Measurements from ENCODE around the gene LRRC38. TPM values are rescaled to one million over a fixed set of nuclear protein-coding genes. Genes with fewer than 3 reads are reported as not detected.
A peak's percentile ranks its signal among the peaks of the same experiment; 100 is the strongest.

Gene LRRC38
- polyA plus RNA-seq, 2 donors: 0.04 to 0.09 TPM

GRCh38 chr1:13523780-13524477, 10.1 kb upstream of the LRRC38 start:
- Histone ChIP-seq H3K27ac (ENCODE audit: low read depth in 2 of 2, low read length in 1 of 2) (no peak overlapping the region), H3K4me3 (ENCODE audit: low read depth in 1 of 2, low read length in 2 of 2) (no peak overlapping the region), H3K9me3 (ENCODE audit: control insufficient read depth in 2 of 2, insufficient read depth in 1 of 2, low read depth in 1 of 2, low read length in 1 of 2) (peaks cover 3% of the 10 kb centered on the region in 2 donors), H3K4me1 (ENCODE audit: control insufficient read depth in 2 of 2, insufficient read depth in 2 of 2, low read length in 1 of 2) (peaks cover 0 to 2% of the 10 kb centered on the region in 2 donors), H3K36me3 (ENCODE audit: control insufficient read depth in 2 of 2, insufficient read depth in 2 of 2, low read length in 1 of 2) (no peaks in the 10 kb centered on the region), H3K27me3 (ENCODE audit: control insufficient read depth in 1 of 2, insufficient read depth in 2 of 2, low read length in 2 of 2) (no peaks in the 10 kb centered on the region)
- 51 to 53% methylated on average over 8 of the region's 8 CpGs for WGBS, 2 donors

DNA sequence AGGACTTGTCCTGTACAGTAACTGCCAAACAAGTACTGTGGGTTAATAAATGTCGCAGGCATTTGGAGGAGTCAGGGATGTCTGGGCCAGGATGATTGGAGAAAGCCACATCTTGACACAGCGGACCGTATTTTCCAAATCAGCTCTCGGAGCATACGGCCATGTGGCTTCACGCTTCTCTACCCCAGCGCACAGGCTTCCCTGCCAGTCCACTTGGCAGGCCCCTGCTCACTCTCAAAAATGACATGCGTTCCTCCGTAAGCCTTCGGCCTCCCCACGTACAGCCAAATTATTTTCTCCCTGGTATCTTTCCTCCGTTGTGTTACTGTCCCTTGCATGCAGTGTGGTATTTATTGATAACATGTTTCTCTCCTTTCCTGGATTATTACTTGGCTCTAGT, 7.2 kb upstream of the LRRC38 start:
- Histone ChIP-seq H3K4me1 (ENCODE audit: control insufficient read depth in 2 of 2, insufficient read depth in 2 of 2, low read length in 1 of 2) (peaks cover 0 to 2% of the 10 kb centered on the region in 2 donors), H3K36me3 (ENCODE audit: control insufficient read depth in 2 of 2, insufficient read depth in 2 of 2, low read length in 1 of 2) (no peaks in the 10 kb centered on the region), H3K27ac (ENCODE audit: low read depth in 2 of 2, low read length in 1 of 2) (no peak overlapping the region), H3K4me3 (ENCODE audit: low read depth in 1 of 2, low read length in 2 of 2) (no peak overlapping the region), H3K27me3 (ENCODE audit: control insufficient read depth in 1 of 2, insufficient read depth in 2 of 2, low read length in 2 of 2) (no peaks in the 10 kb centered on the region), H3K9me3 (ENCODE audit: control insufficient read depth in 2 of 2, insufficient read depth in 1 of 2, low read depth in 1 of 2, low read length in 1 of 2) (peaks cover 7 to 8% of the 10 kb centered on the region in 2 donors)
- 83 to 92% methylated on average over 12 of the region's 12 CpGs for WGBS, 2 donors

GRCh38 chr1:13517193-13517812, 3.5 kb upstream of the LRRC38 start:
- Histone ChIP-seq H3K4me3 (ENCODE audit: low read depth in 1 of 2, low read length in 2 of 2) (no peak overlapping the region), H3K4me1 (ENCODE audit: control insufficient read depth in 2 of 2, insufficient read depth in 2 of 2, low read length in 1 of 2) (peaks cover 0 to 6% of the 10 kb centered on the region in 2 donors), H3K36me3 (ENCODE audit: control insufficient read depth in 2 of 2, insufficient read depth in 2 of 2, low read length in 1 of 2) (no peaks in the 10 kb centered on the region), H3K27ac (ENCODE audit: low read depth in 2 of 2, low read length in 1 of 2) (no peak overlapping the region), H3K27me3 (ENCODE audit: control insufficient read depth in 1 of 2, insufficient read depth in 2 of 2, low read length in 2 of 2) (peaks cover 0 to 8% of the 10 kb centered on the region in 2 donors), H3K9me3 (ENCODE audit: control insufficient read depth in 2 of 2, insufficient read depth in 1 of 2, low read depth in 1 of 2, low read length in 1 of 2) (peaks cover 7 to 8% of the 10 kb centered on the region in 2 donors)
- WGBS, 2 donors: 21 to 27% methylated on average over 18 of the region's 18 CpGs

- 57 to 62% methylated on average over 10 of the region's 10 CpGs for WGBS, 2 donors
- Histone ChIP-seq H3K27me3 (ENCODE audit: control insufficient read depth in 1 of 2, insufficient read depth in 2 of 2, low read length in 2 of 2) (peaks cover 3 to 11% of the 10 kb centered on the region in 2 donors), H3K36me3 (ENCODE audit: control insufficient read depth in 2 of 2, insufficient read depth in 2 of 2, low read length in 1 of 2) (no peaks in the 10 kb centered on the region), H3K4me3 (ENCODE audit: low read depth in 1 of 2, low read length in 2 of 2) (no peak overlapping the region), H3K4me1 (ENCODE audit: control insufficient read depth in 2 of 2, insufficient read depth in 2 of 2, low read length in 1 of 2) (peaks cover 0 to 6% of the 10 kb centered on the region in 2 donors), H3K9me3 (ENCODE audit: control insufficient read depth in 2 of 2, insufficient read depth in 1 of 2, low read depth in 1 of 2, low read length in 1 of 2) (peaks cover 7 to 8% of the 10 kb centered on the region in 2 donors), H3K27ac (ENCODE audit: low read depth in 2 of 2, low read length in 1 of 2) (no peak overlapping the region)
Measured at GRCh38 chr1:13516606-13517005, 2.8 kb upstream of the LRRC38 start.

- Histone ChIP-seq H3K27me3 (ENCODE audit: control insufficient read depth in 1 of 2, insufficient read depth in 2 of 2, low read length in 2 of 2) (peaks cover 3 to 13% of the 10 kb centered on the region in 2 donors), H3K4me3 (ENCODE audit: low read depth in 1 of 2, low read length in 2 of 2) (no peak overlapping the region), H3K27ac (ENCODE audit: low read depth in 2 of 2, low read length in 1 of 2) (no peak overlapping the region), H3K36me3 (ENCODE audit: control insufficient read depth in 2 of 2, insufficient read depth in 2 of 2, low read length in 1 of 2) (no peaks in the 10 kb centered on the region), H3K9me3 (ENCODE audit: control insufficient read depth in 2 of 2, insufficient read depth in 1 of 2, low read depth in 1 of 2, low read length in 1 of 2) (peaks cover 7 to 8% of the 10 kb centered on the region in 2 donors), H3K4me1 (ENCODE audit: control insufficient read depth in 2 of 2, insufficient read depth in 2 of 2, low read length in 1 of 2) (peaks cover 0 to 6% of the 10 kb centered on the region in 2 donors)
- 53 to 60% methylated on average over 5 of the region's 5 CpGs for WGBS, 2 donors
Measured at GRCh38 chr1:13514821-13515220, 1.0 kb upstream of the LRRC38 start.

DNA sequence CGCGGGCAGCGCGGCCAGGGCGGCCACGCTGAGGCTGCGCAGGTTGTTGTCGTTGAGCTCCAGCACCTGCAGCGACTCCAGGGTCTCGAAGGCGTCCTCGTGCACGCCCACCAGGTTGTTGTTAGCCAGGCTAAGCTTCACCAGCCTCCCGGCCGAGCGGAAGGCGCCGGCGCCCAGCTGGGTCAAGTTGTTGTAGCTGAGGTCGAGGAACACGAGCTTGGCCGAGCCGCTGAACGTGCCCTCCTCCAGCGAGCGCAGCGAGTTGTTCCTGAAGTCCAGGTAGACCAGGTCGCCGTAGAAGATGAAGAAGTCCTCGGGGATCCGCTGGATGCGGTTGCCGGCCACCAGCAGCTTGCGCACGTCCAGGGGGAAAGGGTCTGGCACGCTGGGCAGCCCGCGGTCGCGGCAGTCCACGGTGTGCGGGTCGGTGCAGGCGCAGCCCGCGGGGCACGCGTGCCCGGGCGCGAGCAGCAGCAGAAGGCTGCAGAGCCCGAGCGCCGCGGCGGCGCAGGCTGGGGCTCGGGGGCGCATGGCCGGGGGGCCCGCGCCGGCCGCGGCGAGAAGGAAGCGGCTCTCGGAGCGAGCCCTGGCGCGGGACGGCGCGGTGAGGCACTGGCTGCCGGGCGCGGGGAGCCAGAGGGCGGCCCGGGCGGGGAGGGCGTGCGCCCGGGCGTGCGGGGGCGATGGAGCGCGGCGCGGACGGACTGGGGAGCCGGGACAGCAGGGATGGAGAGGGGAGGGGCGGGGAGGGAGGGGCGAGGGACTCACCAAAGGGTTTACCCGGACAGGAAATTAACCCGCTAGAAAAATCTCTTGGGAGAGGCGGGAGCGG, 524 bp downstream of the LRRC38 start:
- Histone ChIP-seq H3K27ac (ENCODE audit: low read depth in 2 of 2, low read length in 1 of 2) (no peak overlapping the region), H3K9me3 (ENCODE audit: control insufficient read depth in 2 of 2, insufficient read depth in 1 of 2, low read depth in 1 of 2, low read length in 1 of 2) (peaks cover 0 to 2% of the 10 kb centered on the region in 2 donors), H3K4me1 (ENCODE audit: control insufficient read depth in 2 of 2, insufficient read depth in 2 of 2, low read length in 1 of 2) (peaks cover 0 to 6% of the 10 kb centered on the region in 2 donors), H3K27me3 (ENCODE audit: control insufficient read depth in 1 of 2, insufficient read depth in 2 of 2, low read length in 2 of 2) (peaks cover 3 to 13% of the 10 kb centered on the region in 2 donors), H3K4me3 (ENCODE audit: low read depth in 1 of 2, low read length in 2 of 2) (peak overlapping the region in 1 of 2 donors; percentile 2), H3K36me3 (ENCODE audit: control insufficient read depth in 2 of 2, insufficient read depth in 2 of 2, low read length in 1 of 2) (no peaks in the 10 kb centered on the region)
- 2% methylated on average over 83 to 98 of the region's 98 CpGs for WGBS, 2 donors

DNA sequence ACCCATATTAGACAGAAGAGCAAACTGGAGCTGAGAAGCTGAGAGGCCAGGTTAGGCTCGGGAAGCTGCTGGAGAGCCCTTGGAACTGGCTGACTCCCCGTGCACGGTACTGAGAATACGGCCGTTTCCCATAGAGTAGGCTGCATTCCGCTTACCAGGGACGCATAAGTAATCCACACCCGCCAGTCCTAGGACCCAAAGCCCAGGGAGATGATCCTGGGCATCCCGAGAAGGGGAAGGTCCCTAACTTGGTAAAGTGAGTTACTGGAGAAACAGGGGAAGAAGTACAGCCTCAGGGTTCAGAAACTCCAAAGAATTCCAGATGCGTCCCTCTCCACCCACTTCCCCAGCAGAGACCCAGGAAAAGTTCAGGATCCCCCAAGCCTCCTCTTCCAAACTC, 1.3 kb downstream of the LRRC38 start:
- Histone ChIP-seq H3K36me3 (ENCODE audit: control insufficient read depth in 2 of 2, insufficient read depth in 2 of 2, low read length in 1 of 2) (no peaks in the 10 kb centered on the region), H3K27ac (ENCODE audit: low read depth in 2 of 2, low read length in 1 of 2) (no peak overlapping the region), H3K9me3 (ENCODE audit: control insufficient read depth in 2 of 2, insufficient read depth in 1 of 2, low read depth in 1 of 2, low read length in 1 of 2) (no peaks in the 10 kb centered on the region), H3K4me1 (ENCODE audit: control insufficient read depth in 2 of 2, insufficient read depth in 2 of 2, low read length in 1 of 2) (peaks cover 0 to 6% of the 10 kb centered on the region in 2 donors), H3K27me3 (ENCODE audit: control insufficient read depth in 1 of 2, insufficient read depth in 2 of 2, low read length in 2 of 2) (peaks cover 3 to 13% of the 10 kb centered on the region in 2 donors), H3K4me3 (ENCODE audit: low read depth in 1 of 2, low read length in 2 of 2) (no peak overlapping the region)
- WGBS, 2 donors: 8 to 10% methylated on average over 10 of the region's 10 CpGs

DNA sequence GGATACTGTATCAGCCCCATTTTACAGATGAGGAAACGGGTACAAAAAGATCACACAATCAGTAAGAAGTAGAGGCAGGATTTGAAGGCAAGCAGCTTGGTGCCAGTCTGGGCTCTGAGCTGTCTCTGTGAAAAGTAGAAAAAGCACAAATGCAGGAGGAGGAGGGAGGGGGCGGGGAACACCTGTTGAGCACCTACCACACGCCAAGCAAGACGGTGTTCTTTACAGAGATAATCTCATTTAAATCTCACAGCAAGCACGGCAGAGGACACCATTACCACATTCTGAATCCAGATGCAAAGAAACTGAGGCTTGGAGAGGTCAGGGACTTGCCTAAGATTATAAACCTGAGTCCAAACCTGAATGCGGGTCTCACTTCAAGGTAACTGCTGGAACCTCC, 3.3 kb downstream of the LRRC38 start:
- Histone ChIP-seq H3K27ac (ENCODE audit: low read depth in 2 of 2, low read length in 1 of 2) (no peak overlapping the region), H3K9me3 (ENCODE audit: control insufficient read depth in 2 of 2, insufficient read depth in 1 of 2, low read depth in 1 of 2, low read length in 1 of 2) (no peaks in the 10 kb centered on the region), H3K27me3 (ENCODE audit: control insufficient read depth in 1 of 2, insufficient read depth in 2 of 2, low read length in 2 of 2) (peaks cover 3 to 13% of the 10 kb centered on the region in 2 donors), H3K4me1 (ENCODE audit: control insufficient read depth in 2 of 2, insufficient read depth in 2 of 2, low read length in 1 of 2) (peaks cover 0 to 6% of the 10 kb centered on the region in 2 donors), H3K36me3 (ENCODE audit: control insufficient read depth in 2 of 2, insufficient read depth in 2 of 2, low read length in 1 of 2) (no peaks in the 10 kb centered on the region), H3K4me3 (ENCODE audit: low read depth in 1 of 2, low read length in 2 of 2) (no peak overlapping the region)
- 51 to 73% methylated on average over 6 of the region's 6 CpGs for WGBS, 2 donors

- no peaks in the 10 kb centered on the region for H3K4me1 ChIP-seq (ENCODE audit: control insufficient read depth in 2 of 2, insufficient read depth in 2 of 2, low read length in 1 of 2)
- WGBS, 2 donors: 74 to 84% methylated on average over 4 of the region's 4 CpGs
- no peak overlapping the region for H3K27ac ChIP-seq (ENCODE audit: low read depth in 2 of 2, low read length in 1 of 2)
- no peaks in the 10 kb centered on the region for H3K9me3 ChIP-seq (ENCODE audit: control insufficient read depth in 2 of 2, insufficient read depth in 1 of 2, low read depth in 1 of 2, low read length in 1 of 2)
- H3K27me3 ChIP-seq (ENCODE audit: control insufficient read depth in 1 of 2, insufficient read depth in 2 of 2, low read length in 2 of 2): peaks cover 2 to 5% of the 10 kb centered on the region in 2 donors
- H3K4me3 ChIP-seq (ENCODE audit: low read depth in 1 of 2, low read length in 2 of 2): no peak overlapping the region
- no peaks in the 10 kb centered on the region for H3K36me3 ChIP-seq (ENCODE audit: control insufficient read depth in 2 of 2, insufficient read depth in 2 of 2, low read length in 1 of 2)
Measured at GRCh38 chr1:13507075-13507474, 6.7 kb downstream of the LRRC38 start.
